ENCODE data around the gene KCTD19.
"Not testable (repeated sequence)": the region's sequence is repeated elsewhere in the genome, so short reads cannot be mapped to it uniquely, and the experiment has no call there.

The KCTD19 gene

DNA sequence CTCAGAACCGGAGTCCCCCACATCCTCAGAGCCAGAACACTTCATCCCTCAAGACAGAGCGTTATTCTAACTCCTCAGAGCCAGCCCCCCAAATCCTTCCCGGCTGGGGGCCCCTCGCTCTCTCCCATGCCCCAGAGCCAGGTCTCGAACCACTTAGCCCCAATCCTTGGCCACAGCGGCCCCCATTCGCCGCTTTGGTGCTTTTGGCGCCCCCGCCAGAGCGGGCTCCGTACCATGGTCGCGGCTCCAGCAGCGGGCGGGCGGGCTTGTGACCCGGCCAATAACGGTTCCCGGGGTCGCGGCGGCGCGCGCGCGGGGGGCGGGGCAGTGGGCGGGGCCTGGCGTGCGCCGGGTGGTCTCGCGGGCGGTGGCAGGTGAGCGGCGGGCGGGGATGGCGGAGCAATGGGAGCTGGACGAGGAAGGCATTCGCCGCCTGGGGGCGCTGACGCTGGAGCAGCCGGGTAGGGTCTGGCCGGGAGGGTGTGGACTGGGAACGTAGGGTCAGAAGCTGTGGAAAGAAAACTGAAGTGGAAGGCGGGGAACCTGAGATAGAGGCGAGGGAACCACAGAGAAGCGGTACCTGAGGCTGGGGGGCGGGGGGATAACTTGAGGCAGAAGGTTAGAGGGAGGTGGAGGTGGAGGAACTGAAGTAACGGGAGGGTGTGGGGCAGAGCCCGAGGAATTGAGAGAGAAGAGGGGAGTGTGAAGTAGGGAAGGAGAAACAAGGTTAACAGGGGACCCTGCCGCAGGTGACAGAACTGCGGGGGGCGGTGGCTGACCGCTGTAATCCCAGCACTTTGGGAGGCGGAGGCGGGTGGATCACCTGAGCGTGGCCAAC is at the start of gene KCTD19, which contains the start of gene LRRC36:
Gene KCTD19, minus strand, starts transcription at position 270 of the 838 bp plus-strand sequence. Its CDS starts 34 bp downstream, at position 236.
Gene LRRC36, plus strand, starts transcription at position 344 of the 838 bp plus-strand sequence. Its CDS starts 48 bp downstream, at position 392.
- no peak within 1 kb of the TSS for H3K27ac ChIP-seq (ENCODE audit: low read depth, low read length)
- peak within 1 kb of the TSS; percentile 78 for H3K4me3 ChIP-seq (ENCODE audit: low read depth, low read length)

DNA sequence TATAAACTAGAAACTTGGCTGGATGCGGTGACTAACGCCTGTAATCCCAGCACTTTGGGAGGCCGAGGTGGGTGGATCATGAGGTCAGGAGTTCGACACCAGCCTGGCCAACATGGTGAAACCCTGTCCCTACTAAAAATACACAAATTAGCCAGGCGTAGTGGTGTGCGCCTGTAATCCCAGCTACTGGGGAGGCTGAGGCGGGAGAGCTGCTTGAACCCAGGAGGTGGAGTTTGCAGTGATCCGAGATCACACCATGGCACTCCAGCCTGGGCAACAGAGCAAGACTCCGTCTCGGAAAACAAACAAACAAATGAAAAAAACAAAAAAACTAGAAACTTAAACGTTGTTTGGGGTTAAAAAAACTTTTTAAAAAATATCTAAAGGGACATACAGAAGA is 49.5 kb upstream of the KCTD19 start:
- not testable (repeated sequence) for H3K27ac ChIP-seq (ENCODE audit: low read depth, low read length); H3K27me3 ChIP-seq (ENCODE audit: insufficient read depth, low read length); H3K4me1 ChIP-seq (ENCODE audit: control insufficient read depth, insufficient read depth, low read length, unreplicated experiment); H3K4me3 ChIP-seq (ENCODE audit: low read depth, low read length); H3K36me3 ChIP-seq (ENCODE audit: insufficient read depth, low read length); H2AFZ ChIP-seq (ENCODE audit: low read length, unreplicated experiment); H3K79me2 ChIP-seq (ENCODE audit: control insufficient read depth, insufficient read depth, low read length, unreplicated experiment)

More for the DNA sequence above, at the start of gene KCTD19, which contains the start of gene LRRC36:
- peak within 1 kb of the TSS; percentile 94 for H2AFZ ChIP-seq (ENCODE audit: low read length, unreplicated experiment)
- H3K27me3 ChIP-seq (ENCODE audit: insufficient read depth, low read length) = peaks cover 6% of the 10 kb centered on the region; the same call in 1 of the 2 replicates
- no peaks in the 10 kb centered on the region for H3K79me2 ChIP-seq (ENCODE audit: control insufficient read depth, insufficient read depth, low read length, unreplicated experiment)
- H3K4me1 ChIP-seq (ENCODE audit: control insufficient read depth, insufficient read depth, low read length, unreplicated experiment) = peaks cover 18% of the 10 kb centered on the region
- H3K36me3 ChIP-seq (ENCODE audit: insufficient read depth, low read length) = no peaks in the 10 kb centered on the region

DNA sequence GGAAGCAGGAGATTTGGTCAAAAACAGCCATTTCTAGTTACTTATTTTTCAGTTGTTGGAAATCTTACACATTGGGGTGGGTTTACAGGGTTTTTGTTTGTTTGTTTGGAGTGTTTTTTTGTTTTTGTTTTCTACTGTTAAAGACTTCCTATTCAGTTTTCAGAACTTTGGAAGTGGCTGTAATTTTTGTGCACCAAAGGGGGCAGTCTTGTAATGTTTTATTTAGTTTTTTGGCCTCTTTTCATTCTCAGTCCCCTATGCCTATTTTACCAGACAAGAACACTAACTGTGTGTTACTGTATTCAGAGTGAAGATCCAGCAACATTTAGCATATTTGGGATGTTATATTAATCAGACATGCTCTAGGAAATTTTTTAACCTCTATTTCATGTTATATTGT is 46.1 kb upstream of the KCTD19 start:
- Histone ChIP-seq H3K36me3 (ENCODE audit: insufficient read depth, low read length) (no peaks in the 10 kb centered on the region), H2AFZ (ENCODE audit: low read length, unreplicated experiment) (peak overlapping the region; percentile 36), H3K27ac (ENCODE audit: low read depth, low read length) (no peak overlapping the region), H3K4me1 (ENCODE audit: control insufficient read depth, insufficient read depth, low read length, unreplicated experiment) (no peaks in the 10 kb centered on the region), H3K79me2 (ENCODE audit: control insufficient read depth, insufficient read depth, low read length, unreplicated experiment) (no peaks in the 10 kb centered on the region), H3K4me3 (ENCODE audit: low read depth, low read length) (no peak overlapping the region), H3K27me3 (ENCODE audit: insufficient read depth, low read length) (peaks cover 29% of the 10 kb centered on the region)

- no peaks in the 10 kb centered on the region for H3K4me1 ChIP-seq (ENCODE audit: control insufficient read depth, insufficient read depth, low read length, unreplicated experiment)
- no peaks in the 10 kb centered on the region for H3K36me3 ChIP-seq (ENCODE audit: insufficient read depth, low read length)
- no peak overlapping the region for H3K27ac ChIP-seq (ENCODE audit: low read depth, low read length)
- H3K79me2 ChIP-seq (ENCODE audit: control insufficient read depth, insufficient read depth, low read length, unreplicated experiment) = no peaks in the 10 kb centered on the region
- H3K4me3 ChIP-seq (ENCODE audit: low read depth, low read length) = no peak overlapping the region
- H2AFZ ChIP-seq (ENCODE audit: low read length, unreplicated experiment) = no peak overlapping the region
- peaks cover 41% of the 10 kb centered on the region for H3K27me3 ChIP-seq (ENCODE audit: insufficient read depth, low read length)
Observed at GRCh38 chr16:67370661-67371060, 44.1 kb upstream of the KCTD19 start.

DNA sequence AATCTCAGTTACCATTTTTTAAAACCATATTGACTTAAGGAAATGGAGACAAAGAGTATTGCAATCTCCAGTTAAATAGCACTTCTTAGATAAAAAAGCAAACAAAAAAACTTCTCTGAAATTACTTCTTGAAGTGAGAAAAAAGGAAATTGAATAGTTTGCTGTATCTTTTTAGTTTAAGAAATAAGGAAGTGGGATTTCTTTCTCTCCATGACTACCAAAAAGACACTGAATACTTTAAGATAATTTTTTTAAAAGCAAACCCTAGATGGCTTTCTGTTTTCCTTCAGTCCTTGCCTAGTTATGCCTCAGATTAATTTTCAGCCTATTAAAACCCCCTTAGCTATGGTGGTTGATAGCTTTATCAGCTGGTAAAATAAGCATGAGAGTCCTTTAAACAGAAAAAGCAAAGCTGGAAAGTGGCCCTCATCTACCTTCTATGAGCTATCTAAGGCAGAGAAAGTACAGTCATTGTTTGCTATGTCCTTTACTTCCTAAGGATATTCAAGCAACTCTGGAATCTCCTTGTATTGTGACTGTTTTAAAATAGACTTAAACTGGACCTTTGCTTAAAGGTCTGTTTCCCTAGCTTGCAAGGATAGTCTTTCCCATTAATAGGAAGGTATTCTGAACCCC is 38.2 kb upstream of the KCTD19 start:
- no peak overlapping the region for H3K27ac ChIP-seq (ENCODE audit: low read depth, low read length)
- H3K36me3 ChIP-seq (ENCODE audit: insufficient read depth, low read length) = no peaks in the 10 kb centered on the region
- H3K79me2 ChIP-seq (ENCODE audit: control insufficient read depth, insufficient read depth, low read length, unreplicated experiment) = no peaks in the 10 kb centered on the region
- H3K27me3 ChIP-seq (ENCODE audit: insufficient read depth, low read length) = peaks cover 55% of the 10 kb centered on the region
- no peak overlapping the region for H2AFZ ChIP-seq (ENCODE audit: low read length, unreplicated experiment)
- no peaks in the 10 kb centered on the region for H3K4me1 ChIP-seq (ENCODE audit: control insufficient read depth, insufficient read depth, low read length, unreplicated experiment)
- no peak overlapping the region for H3K4me3 ChIP-seq (ENCODE audit: low read depth, low read length)

DNA sequence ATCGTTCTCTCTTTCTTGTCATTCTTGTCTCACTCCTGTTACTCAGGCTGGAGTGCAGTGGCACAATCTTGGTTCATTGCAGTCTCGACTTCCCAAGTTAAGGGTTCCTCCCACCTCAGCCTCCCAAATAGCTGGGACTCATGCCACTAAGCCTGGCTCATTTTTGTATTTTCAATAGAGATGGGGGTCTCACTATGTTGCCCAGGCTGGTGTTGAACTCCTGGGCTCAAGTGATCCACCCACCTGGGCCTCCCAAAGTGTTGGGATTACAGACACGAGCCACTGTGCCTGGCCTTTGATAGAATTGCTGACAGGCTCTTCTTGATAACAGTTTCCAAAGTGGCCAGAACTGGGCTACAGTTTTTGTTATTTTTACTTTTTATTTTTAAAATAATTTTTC is 34.5 kb upstream of the KCTD19 start:
- H3K27me3 ChIP-seq (ENCODE audit: insufficient read depth, low read length) = peaks cover 22% of the 10 kb centered on the region
- H3K79me2 ChIP-seq (ENCODE audit: control insufficient read depth, insufficient read depth, low read length, unreplicated experiment) = no peaks in the 10 kb centered on the region
- no peaks in the 10 kb centered on the region for H3K36me3 ChIP-seq (ENCODE audit: insufficient read depth, low read length)
- H3K27ac ChIP-seq (ENCODE audit: low read depth, low read length) = no peak overlapping the region
- no peak overlapping the region for H3K4me3 ChIP-seq (ENCODE audit: low read depth, low read length)
- H3K4me1 ChIP-seq (ENCODE audit: control insufficient read depth, insufficient read depth, low read length, unreplicated experiment) = no peaks in the 10 kb centered on the region
- no peak overlapping the region for H2AFZ ChIP-seq (ENCODE audit: low read length, unreplicated experiment)

- not testable (repeated sequence) for H3K4me3 ChIP-seq (ENCODE audit: low read depth, low read length); H3K79me2 ChIP-seq (ENCODE audit: control insufficient read depth, insufficient read depth, low read length, unreplicated experiment); H2AFZ ChIP-seq (ENCODE audit: low read length, unreplicated experiment); H3K4me1 ChIP-seq (ENCODE audit: control insufficient read depth, insufficient read depth, low read length, unreplicated experiment); H3K36me3 ChIP-seq (ENCODE audit: insufficient read depth, low read length); H3K27ac ChIP-seq (ENCODE audit: low read depth, low read length)
- H3K27me3 ChIP-seq (ENCODE audit: insufficient read depth, low read length) = peaks cover 15% of the 10 kb centered on the region
Observed at GRCh38 chr16:67359540-67360269, 33.2 kb upstream of the KCTD19 start.

DNA sequence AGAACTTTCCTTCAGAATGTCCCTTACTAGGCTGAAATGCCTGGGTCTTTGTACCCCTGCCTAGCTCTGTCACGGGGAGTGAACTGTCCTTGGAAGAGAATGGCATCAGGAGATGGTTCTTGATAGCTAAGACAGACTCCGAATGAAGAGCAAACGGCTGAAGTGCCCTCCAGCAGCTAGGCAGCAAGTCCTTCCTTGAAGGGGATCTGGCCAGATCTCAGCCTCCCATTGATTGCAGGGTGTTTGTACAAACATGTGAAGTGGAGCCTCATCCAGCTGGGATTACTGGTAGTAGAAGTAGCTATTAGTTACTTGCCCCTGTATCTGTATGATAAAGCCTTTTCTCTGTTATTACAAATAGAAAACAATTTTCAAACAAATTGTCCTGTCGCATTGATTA is 31.0 kb upstream of the KCTD19 start:
- Histone ChIP-seq H3K4me1 (ENCODE audit: control insufficient read depth, insufficient read depth, low read length, unreplicated experiment) (no peaks in the 10 kb centered on the region), H3K79me2 (ENCODE audit: control insufficient read depth, insufficient read depth, low read length, unreplicated experiment) (no peaks in the 10 kb centered on the region), H3K27me3 (ENCODE audit: insufficient read depth, low read length) (no peaks in the 10 kb centered on the region), H3K27ac (ENCODE audit: low read depth, low read length) (no peak overlapping the region), H3K4me3 (ENCODE audit: low read depth, low read length) (no peak overlapping the region), H3K36me3 (ENCODE audit: insufficient read depth, low read length) (no peaks in the 10 kb centered on the region), H2AFZ (ENCODE audit: low read length, unreplicated experiment) (no peak overlapping the region)

DNA sequence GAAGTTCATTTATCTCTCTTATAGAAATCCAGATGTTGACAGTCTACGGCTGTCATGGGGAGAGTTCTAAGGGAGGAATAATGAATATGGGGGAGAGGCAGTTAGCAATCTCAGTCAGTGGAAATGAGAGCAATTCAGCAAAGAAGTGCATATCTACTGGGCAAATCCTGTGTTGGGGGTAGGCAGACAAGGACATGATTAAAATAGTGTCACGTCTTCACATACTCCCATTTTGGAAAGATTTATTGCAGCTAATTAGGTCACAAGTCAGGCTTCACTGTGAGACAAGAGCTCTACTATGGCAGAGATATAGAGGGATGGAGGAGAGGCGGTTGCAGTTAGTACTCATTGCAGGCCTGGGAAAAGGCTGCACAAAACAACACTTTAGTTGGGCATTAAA is 29.9 kb upstream of the KCTD19 start:
- Histone ChIP-seq H3K4me1 (ENCODE audit: control insufficient read depth, insufficient read depth, low read length, unreplicated experiment) (no peaks in the 10 kb centered on the region), H3K36me3 (ENCODE audit: insufficient read depth, low read length) (no peaks in the 10 kb centered on the region), H3K27ac (ENCODE audit: low read depth, low read length) (no peak overlapping the region), H3K27me3 (ENCODE audit: insufficient read depth, low read length) (no peaks in the 10 kb centered on the region), H2AFZ (ENCODE audit: low read length, unreplicated experiment) (no peak overlapping the region), H3K79me2 (ENCODE audit: control insufficient read depth, insufficient read depth, low read length, unreplicated experiment) (no peaks in the 10 kb centered on the region), H3K4me3 (ENCODE audit: low read depth, low read length) (no peak overlapping the region)

DNA sequence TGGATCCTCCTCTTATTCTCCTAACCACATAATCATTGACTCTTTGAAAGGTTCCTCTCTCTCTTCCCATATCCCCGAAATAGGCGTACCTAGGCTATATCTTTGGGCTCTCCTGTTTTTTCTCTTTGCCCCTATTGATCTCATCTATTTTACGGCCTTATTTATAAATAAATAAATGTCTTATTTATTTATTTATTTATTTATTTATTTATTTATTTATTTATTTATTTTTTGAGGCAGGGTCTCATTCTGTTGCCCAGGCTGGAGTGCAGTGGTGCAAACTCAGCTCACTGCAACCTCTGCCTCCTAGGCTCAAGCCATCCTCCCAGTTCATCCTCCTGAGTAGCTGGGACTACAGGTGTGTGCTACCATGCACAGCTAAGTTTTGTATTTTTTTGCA is 25.9 kb upstream of the KCTD19 start:
- not testable (repeated sequence) for H3K27ac ChIP-seq (ENCODE audit: low read depth, low read length); H3K27me3 ChIP-seq (ENCODE audit: insufficient read depth, low read length); H3K4me3 ChIP-seq (ENCODE audit: low read depth, low read length); H3K79me2 ChIP-seq (ENCODE audit: control insufficient read depth, insufficient read depth, low read length, unreplicated experiment); H3K36me3 ChIP-seq (ENCODE audit: insufficient read depth, low read length); H3K4me1 ChIP-seq (ENCODE audit: control insufficient read depth, insufficient read depth, low read length, unreplicated experiment); H2AFZ ChIP-seq (ENCODE audit: low read length, unreplicated experiment)
